ENCODE measurements around the gene ADAMTS9.

ADAMTS9 gene

GRCh38 chr3:64552160-64552559, 135.6 kb downstream of the ADAMTS9 start:
- TF ChIP-seq GATA2 (IDR thresholded peaks at IDR 0.05; ENCODE audit: low read depth, low read length) (no peak), GATA3 (IDR thresholded peaks at IDR 0.05; ENCODE audit: low read depth, low read length) (no peak)

- TF ChIP-seq GATA2 (IDR thresholded peaks at IDR 0.05; ENCODE audit: low read depth, low read length) (no peak), GATA3 (IDR thresholded peaks at IDR 0.05; ENCODE audit: low read depth, low read length) (no peak)
These were observed 136.1 kb downstream of the ADAMTS9 start for GRCh38 chr3:64551697-64552096.

- TF ChIP-seq GATA2 (IDR thresholded peaks at IDR 0.05; ENCODE audit: low read depth, low read length) (no peak), GATA3 (IDR thresholded peaks at IDR 0.05; ENCODE audit: low read depth, low read length) (no peak)
These were observed 137.1 kb downstream of the ADAMTS9 start for GRCh38 chr3:64550745-64551144.

GRCh38 chr3:64549869-64550268, 137.9 kb downstream of the ADAMTS9 start:
- TF ChIP-seq GATA3 (IDR thresholded peaks at IDR 0.05; ENCODE audit: low read depth, low read length) (peak; percentile 75), GATA2 (IDR thresholded peaks at IDR 0.05; ENCODE audit: low read depth, low read length) (peak; percentile 63; the same call in 1 of the 2 replicates)

GRCh38 chr3:64548200-64548889, 139.5 kb downstream of the ADAMTS9 start:
- TF ChIP-seq GATA2 (IDR thresholded peaks at IDR 0.05; ENCODE audit: low read depth, low read length) (no peak), GATA3 (IDR thresholded peaks at IDR 0.05; ENCODE audit: low read depth, low read length) (no peak)

- TF ChIP-seq GATA3 (IDR thresholded peaks at IDR 0.05; ENCODE audit: low read depth, low read length) (no peak), GATA2 (IDR thresholded peaks at IDR 0.05; ENCODE audit: low read depth, low read length) (no peak)
These were observed 140.9 kb downstream of the ADAMTS9 start for GRCh38 chr3:64546856-64547255.

GRCh38 chr3:64541803-64542202, 146.0 kb downstream of the ADAMTS9 start:
- TF ChIP-seq GATA2 (IDR thresholded peaks at IDR 0.05; ENCODE audit: low read depth, low read length) (no peak), GATA3 (IDR thresholded peaks at IDR 0.05; ENCODE audit: low read depth, low read length) (no peak)

- TF ChIP-seq GATA2 (IDR thresholded peaks at IDR 0.05; ENCODE audit: low read depth, low read length) (no peak), GATA3 (IDR thresholded peaks at IDR 0.05; ENCODE audit: low read depth, low read length) (no peak)
These were observed 148.2 kb downstream of the ADAMTS9 start for GRCh38 chr3:64539451-64540196.

GRCh38 chr3:64536166-64536565, 151.6 kb downstream of the ADAMTS9 start:
- TF ChIP-seq GATA2 (IDR thresholded peaks at IDR 0.05; ENCODE audit: low read depth, low read length) (no peak), GATA3 (IDR thresholded peaks at IDR 0.05; ENCODE audit: low read depth, low read length) (no peak)

GRCh38 chr3:64533617-64534317, 154.0 kb downstream of the ADAMTS9 start:
- TF ChIP-seq GATA3 (IDR thresholded peaks at IDR 0.05; ENCODE audit: low read depth, low read length) (no peak), GATA2 (IDR thresholded peaks at IDR 0.05; ENCODE audit: low read depth, low read length) (no peak)

- no peak for TF ChIP-seq GATA2 (IDR thresholded peaks at IDR 0.05; ENCODE audit: low read depth, low read length)
- no peak for TF ChIP-seq GATA3 (IDR thresholded peaks at IDR 0.05; ENCODE audit: low read depth, low read length)
These were observed 157.3 kb downstream of the ADAMTS9 start for GRCh38 chr3:64530434-64531049.

GRCh38 chr3:64523324-64523723, 164.5 kb downstream of the ADAMTS9 start:
- TF ChIP-seq GATA3 (IDR thresholded peaks at IDR 0.05; ENCODE audit: low read depth, low read length) (no peak), GATA2 (IDR thresholded peaks at IDR 0.05; ENCODE audit: low read depth, low read length) (no peak)

- TF ChIP-seq GATA2 (IDR thresholded peaks at IDR 0.05; ENCODE audit: low read depth, low read length) (no peak), GATA3 (IDR thresholded peaks at IDR 0.05; ENCODE audit: low read depth, low read length) (no peak)
These were observed 167.5 kb downstream of the ADAMTS9 start for GRCh38 chr3:64520334-64520733.

- TF ChIP-seq GATA3 (IDR thresholded peaks at IDR 0.05; ENCODE audit: low read depth, low read length) (no peak), GATA2 (IDR thresholded peaks at IDR 0.05; ENCODE audit: low read depth, low read length) (no peak)
These were observed 168.8 kb downstream of the ADAMTS9 start for GRCh38 chr3:64518950-64519349.

Measured in SH-SY5Y (cell line).